Measurements from ENCODE around the gene SNX30.

The SNX30 gene

DNA sequence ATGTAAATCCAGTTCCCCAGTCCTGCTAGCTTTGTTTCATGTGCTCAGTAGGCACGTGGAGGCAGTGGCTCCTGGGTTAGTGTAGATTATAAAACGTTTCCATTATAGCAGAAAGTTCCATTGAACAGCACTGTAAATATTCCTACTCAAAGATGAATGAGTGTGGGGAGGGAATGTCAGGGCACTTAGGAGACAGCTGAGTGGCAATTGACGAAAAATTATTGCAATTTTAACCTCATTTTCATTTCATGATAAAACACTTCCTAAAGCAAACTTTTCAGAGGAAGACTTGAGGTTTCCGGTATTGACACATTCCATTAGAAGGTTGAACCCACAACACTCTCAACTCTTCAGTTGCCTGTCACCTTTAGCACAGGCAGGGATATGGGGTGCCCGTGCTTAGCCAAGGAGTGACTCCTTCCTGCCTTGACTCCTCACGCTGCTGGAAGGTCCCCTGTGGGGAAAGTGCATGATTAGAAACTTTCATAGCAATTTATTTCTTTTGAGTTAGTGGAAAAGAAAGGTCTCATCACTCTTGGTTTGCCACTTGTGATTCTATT, 98.9 kb downstream of the SNX30 start:
- no peak overlapping the region for H3K4me3 ChIP-seq (ENCODE audit: low read depth, low read length)
- no peak for TF ChIP-seq CTCF (IDR thresholded peaks at IDR 0.05; ENCODE audit: low read depth, low read length, missing control alignments)
- DNase-seq (ENCODE audit: low read depth): no peak
- in situ Hi-C loops (cut with HindIII; ENCODE audit: low sequenced_read_pairs): no loop called here

- no peak overlapping the region for H3K4me3 ChIP-seq (ENCODE audit: low read depth, low read length)
- in situ Hi-C loops (cut with HindIII; ENCODE audit: low sequenced_read_pairs): no loop called here
- DNase-seq (ENCODE audit: low read depth): no peak
- TF ChIP-seq CTCF (IDR thresholded peaks at IDR 0.05; ENCODE audit: low read depth, low read length, missing control alignments): no peak
Observed at GRCh38 chr9:112850840-112851239, 100.3 kb downstream of the SNX30 start.

DNA sequence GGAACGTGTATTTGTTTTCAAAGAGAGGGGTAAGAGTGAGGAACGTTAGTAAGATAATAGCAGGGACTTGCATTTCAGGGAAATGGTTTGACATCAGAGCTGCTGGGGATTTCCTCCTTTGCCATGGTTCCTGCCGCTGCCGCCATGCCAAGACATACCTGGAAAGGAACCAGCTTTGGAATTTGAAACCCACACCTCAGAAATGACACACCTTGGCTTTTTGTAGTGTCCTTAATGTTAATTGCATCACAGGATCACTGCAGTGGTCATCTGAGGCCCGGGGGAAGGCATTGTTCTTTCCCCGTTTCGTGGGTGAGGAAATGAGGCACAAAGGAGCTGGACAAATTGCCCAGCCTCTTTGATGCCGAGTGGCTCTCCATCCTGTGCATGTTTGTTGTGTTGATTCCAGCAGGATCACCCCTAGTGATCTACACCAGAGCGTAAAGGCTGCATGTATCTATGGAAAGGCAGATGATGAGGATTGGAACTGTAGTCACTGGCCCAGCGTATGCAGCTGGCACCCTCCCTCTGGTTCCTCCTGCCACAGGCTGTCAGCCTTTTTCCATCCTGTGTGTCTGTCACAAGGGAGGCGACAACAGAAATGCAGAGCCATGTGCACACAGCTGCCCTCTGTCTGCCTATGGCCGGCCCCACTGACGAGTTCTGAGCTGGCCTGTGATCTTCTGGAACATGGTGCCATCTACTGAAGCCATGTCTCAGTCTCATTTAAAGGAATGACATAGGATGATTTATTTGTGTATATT, 102.4 kb downstream of the SNX30 start:
- TF ChIP-seq CTCF (IDR thresholded peaks at IDR 0.05; ENCODE audit: low read depth, low read length, missing control alignments): no peak
- no peak overlapping the region for H3K4me3 ChIP-seq (ENCODE audit: low read depth, low read length)
- DNase-seq (ENCODE audit: low read depth): no peak
- in situ Hi-C loops (cut with HindIII; ENCODE audit: low sequenced_read_pairs): no loop called here

DNA sequence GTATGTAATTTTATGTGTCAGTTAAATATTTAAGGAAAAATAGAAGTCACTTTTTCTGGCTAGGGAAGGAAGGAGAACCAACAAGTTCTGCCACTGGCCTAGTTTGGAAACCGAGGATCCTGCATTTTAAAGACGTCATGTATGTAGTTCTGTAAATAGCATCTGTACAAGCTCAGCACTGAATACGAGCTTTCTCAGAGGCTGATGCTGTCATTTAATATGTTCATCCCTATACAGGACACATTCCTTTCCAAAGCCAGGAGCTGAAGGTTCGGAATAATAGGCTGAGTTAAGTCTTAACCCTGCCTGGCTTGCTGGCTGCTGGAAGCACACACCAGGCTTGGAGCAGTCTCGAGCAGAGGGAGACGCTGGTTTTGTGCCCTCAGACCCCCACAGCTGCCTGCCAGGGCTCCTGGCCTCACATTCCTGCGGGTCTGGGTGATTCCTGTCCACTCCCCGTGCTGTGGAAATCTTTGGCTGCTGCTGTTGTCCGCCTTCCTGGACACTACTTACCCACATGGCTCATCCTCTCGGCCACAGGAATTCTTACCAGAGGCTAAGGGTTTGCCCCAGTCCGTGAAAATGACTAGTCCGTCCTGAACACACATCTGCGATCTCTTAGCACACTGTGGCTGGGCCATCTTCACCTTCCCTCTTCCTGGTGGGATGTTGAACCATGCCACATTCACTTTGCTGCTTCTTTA, 103.5 kb downstream of the SNX30 start:
- H3K4me3 ChIP-seq (ENCODE audit: low read depth, low read length): no peak overlapping the region
- in situ Hi-C loops (cut with HindIII; ENCODE audit: low sequenced_read_pairs): no loop called here
- no peak for TF ChIP-seq CTCF (IDR thresholded peaks at IDR 0.05; ENCODE audit: low read depth, low read length, missing control alignments)
- DNase-seq (ENCODE audit: low read depth): no peak

DNA sequence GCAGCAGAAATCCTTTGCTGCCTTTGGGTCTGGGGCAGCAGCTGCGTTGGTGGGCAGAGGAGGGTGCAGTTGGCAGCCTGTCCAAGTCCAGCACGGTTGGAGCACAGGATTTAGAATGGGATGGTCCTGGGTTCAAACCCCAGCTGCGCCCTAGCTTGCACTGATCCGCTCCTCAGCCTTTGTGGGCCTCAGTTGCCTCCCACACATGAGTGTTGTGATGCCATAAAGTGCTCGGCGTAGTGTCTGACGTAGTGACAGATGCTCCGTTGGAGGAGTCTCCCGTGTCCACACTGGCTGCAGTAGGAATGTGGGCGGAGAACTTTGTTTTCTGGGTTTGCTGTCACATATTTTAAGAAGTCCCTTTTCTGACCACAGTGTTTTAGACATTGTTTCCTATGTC, 104.1 kb downstream of the SNX30 start:
- no peak overlapping the region for H3K4me3 ChIP-seq (ENCODE audit: low read depth, low read length)
- in situ Hi-C loops (cut with HindIII; ENCODE audit: low sequenced_read_pairs): no loop called here

GRCh38 chr9:112856200-112856599, 105.6 kb downstream of the SNX30 start:
- no peak for TF ChIP-seq CTCF (IDR thresholded peaks at IDR 0.05; ENCODE audit: low read depth, low read length, missing control alignments)

More for the DNA sequence above, 104.1 kb downstream of the SNX30 start:
- TF ChIP-seq CTCF (IDR thresholded peaks at IDR 0.05; ENCODE audit: low read depth, low read length, missing control alignments): no peak
- DNase-seq (ENCODE audit: low read depth): no peak

More at GRCh38 chr9:112856200-112856599, 105.6 kb downstream of the SNX30 start:
- H3K4me3 ChIP-seq (ENCODE audit: low read depth, low read length): no peak overlapping the region
- in situ Hi-C loops (cut with HindIII; ENCODE audit: low sequenced_read_pairs): no loop called here
- no peak for DNase-seq (ENCODE audit: low read depth)

Data from astrocyte of the cerebellum (primary cell).